HepG2 (cell line): Measurements from ENCODE around the gene TXNL4A. TPM values are rescaled to one million over a fixed set of nuclear protein-coding genes. Genes with fewer than 3 reads are reported as not detected.

Experiments
- ARNTL ChIP-seq: sonication (generic); formaldehyde crosslinking; IDR thresholded peaks from 2 replicates; pipeline ENCODE4 v1.4.0; 2020; ENCODE audit warnings: mild to moderate bottlenecking, missing genetic modification reagents
- ATF2 ChIP-seq: sonication (generic); formaldehyde crosslinking; IDR thresholded peaks from 2 replicates; pipeline ENCODE4 v1.4.0; 2020; ENCODE audit warnings: missing genetic modification reagents
- GABPB1 ChIP-seq: IDR thresholded peaks from 2 replicates; pipeline ENCODE4 v1.6.1; 2016; ENCODE audit warnings: mild to moderate bottlenecking, missing genetic modification reagents, moderate library complexity, missing compliant biosample characterization
- GZF1 ChIP-seq: sonication (generic); formaldehyde crosslinking; IDR thresholded peaks from 2 replicates; pipeline ENCODE4 v1.5.1; 2020; ENCODE audit warnings: mild to moderate bottlenecking, missing genetic modification reagents
- IRF2 ChIP-seq: IDR thresholded peaks from 2 replicates; pipeline ENCODE4 v1.6.1; 2018; ENCODE audit warnings: missing genetic modification reagents, missing compliant biosample characterization
- MAX ChIP-seq: IDR thresholded peaks from 2 replicates; pipeline ENCODE4 v1.6.1; 2012; ENCODE audit warnings: inconsistent platforms
- MED1 ChIP-seq: sonication (generic); formaldehyde crosslinking; IDR thresholded peaks from 2 replicates; pipeline ENCODE4 v1.4.0; 2020; ENCODE audit warnings: missing genetic modification reagents
- MYC ChIP-seq: sonication (generic); formaldehyde crosslinking; IDR thresholded peaks from 2 replicates; pipeline ENCODE4 v1.9.0; 2021; ENCODE audit warnings: missing genetic modification reagents, borderline replicate concordance
- POLR2A ChIP-seq, 2 experiments: IDR thresholded peaks; 2 replicates each; pipeline ENCODE4 v1.6.1; 2011; ENCODE audit warnings: low read depth in 2 of 2, low read length in 2 of 2, mild to moderate bottlenecking in 1 of 2, moderate library complexity in 1 of 2; ENCODE audit not compliant: insufficient read depth in 1 of 2
- RBM39 ChIP-seq: fragments of 200-400 bp; formaldehyde crosslinking; IDR thresholded peaks from one replicate; pipeline ENCODE4 v1.6.1; 2018; ENCODE audit warnings: antibody characterized with exemption, mild to moderate bottlenecking, low read depth, low read length; ENCODE audit not compliant: poor library complexity, severe bottlenecking
- SMYD3 ChIP-seq: sonication (generic); formaldehyde crosslinking; IDR thresholded peaks from 2 replicates; pipeline ENCODE4 v1.8.1; 2023; ENCODE audit warnings: mild to moderate bottlenecking, missing genetic modification reagents
- STAT6 ChIP-seq: sonication (generic); formaldehyde crosslinking; IDR thresholded peaks from 2 replicates; pipeline ENCODE4 v1.4.0; 2020; ENCODE audit warnings: missing genetic modification reagents, mild to moderate bottlenecking, borderline replicate concordance
- ZFP36L1 ChIP-seq: sonication (generic); formaldehyde crosslinking; IDR thresholded peaks from 2 replicates; pipeline ENCODE4 v1.8.0; 2022; ENCODE audit warnings: mild to moderate bottlenecking, missing genetic modification reagents, moderate library complexity
- ZMYM4 ChIP-seq: sonication (generic); formaldehyde crosslinking; IDR thresholded peaks from 2 replicates; pipeline ENCODE4 v1.8.1; 2023; ENCODE audit warnings: mild to moderate bottlenecking, missing genetic modification reagents
- ZNF441 ChIP-seq: sonication (generic); formaldehyde crosslinking; IDR thresholded peaks from 2 replicates; pipeline ENCODE4 v1.7.0; 2021; ENCODE audit warnings: missing genetic modification reagents, borderline replicate concordance
- ZNF574 ChIP-seq: sonication (generic); formaldehyde crosslinking; IDR thresholded peaks from 2 replicates; pipeline ENCODE4 v1.4.0; 2020; ENCODE audit warnings: missing genetic modification reagents
- ZNF766 ChIP-seq: sonication (generic); formaldehyde crosslinking; IDR thresholded peaks from 2 replicates; pipeline ENCODE4 v1.5.0; 2020; ENCODE audit warnings: missing genetic modification reagents, borderline replicate concordance
- ZNF782 ChIP-seq: sonication (generic); formaldehyde crosslinking; IDR thresholded peaks from 2 replicates; pipeline ENCODE4 v1.4.0; 2020; ENCODE audit warnings: missing genetic modification reagents, mild to moderate bottlenecking, borderline replicate concordance
- ZSCAN5A ChIP-seq: sonication (generic); formaldehyde crosslinking; IDR thresholded peaks from 2 replicates; pipeline ENCODE4 v1.8.0; 2022; ENCODE audit warnings: mild to moderate bottlenecking, missing genetic modification reagents, borderline replicate concordance
- polyA plus RNA-seq, 8 experiments: library from polyadenylated mRNA; depleted of rRNA in 3 of 8; stranded (reverse) in 7 of 8; unstranded in 1 of 8; fragments of >200 nt; fragmentation: Illumina TruSeq in 4 of 8; extraction: Trizol in 4 of 8; gene quantifications; 2 replicates each; pipeline versions ENCODE4 v1.2.1 to v1.2.3, GENCODE V29; 2011 to 2016; ENCODE audit warnings: low read depth in 4 of 8, missing spikeins in 1 of 8, mixed read lengths in 1 of 8; ENCODE audit not compliant: insufficient read depth in 1 of 8
- total RNA-seq, 5 experiments: library from RNA; depleted of rRNA; stranded (reverse); fragments of >200 nt; fragmentation: Illumina TruSeq; extraction: Trizol; gene quantifications; 2 replicates each; pipeline ENCODE4 v1.2.3, GENCODE V29; 2016; ENCODE audit warnings: low read depth in 1 of 5

Gene TXNL4A
- total and polyA plus RNA-seq, 2 of the 13 experiments (the other 11 are each of a cell fraction or from before 2014, with no cell fraction given), result 172 to 202 TPM

- TF ChIP-seq MED1 (CRISPR knock-in tag) (peak; percentile 49; the same call in 1 of the 2 replicates), GZF1 (CRISPR knock-in tag) (no peak), ATF2 (CRISPR knock-in tag) (no peak), MAX (peak; percentile 94), MYC (CRISPR knock-in tag) (peak; percentile 89; the same call in 1 of the 2 replicates), POLR2A (IDR thresholded peaks at IDR 0.05; ENCODE audit: insufficient read depth in 1 of 2, low read depth in 2 of 2, low read length in 2 of 2) (peak; percentile 28 to 76; a peak in 2 of 4 replicates), ZNF766 (CRISPR knock-in tag) (no peak), RBM39 (no peak), ZNF441 (CRISPR knock-in tag) (peak; percentile 53; the same call in 1 of the 2 replicates), STAT6 (CRISPR knock-in tag) (0 out of 2 replicates have a peak, but pooled peaks have one; percentile 22), IRF2 (0 out of 2 replicates have a peak, but pooled peaks have one; percentile 24), ZNF574 (peak; percentile 13; the same call in 1 of the 2 replicates), ZFP36L1 (CRISPR knock-in tag) (0 out of 2 replicates have a peak, but pooled peaks have one; percentile 44), ZNF782 (CRISPR knock-in tag) (no peak), ZSCAN5A (CRISPR knock-in tag) (0 out of 2 replicates have a peak, but pooled peaks have one; percentile 13), GABPB1 (peak; percentile 76), SMYD3 (no peak), ZMYM4 (CRISPR knock-in tag) (no peak), ARNTL (CRISPR knock-in tag) (no peak)
Measured at GRCh38 chr18:79965119-79965902, 23.1 kb downstream of the TXNL4A start (continued).
